ENCODE data around the gene NTRK3.

Gene NTRK3

GRCh38 chr15:87935583-87935982 lies 321.0 kb downstream of the NTRK3 start:
- TF ChIP-seq TAF1 (IDR thresholded peaks at IDR 0.05; ENCODE audit: borderline replicate concordance, insufficient read depth, low read length), result no peak
- TF ChIP-seq, protein P1, sequence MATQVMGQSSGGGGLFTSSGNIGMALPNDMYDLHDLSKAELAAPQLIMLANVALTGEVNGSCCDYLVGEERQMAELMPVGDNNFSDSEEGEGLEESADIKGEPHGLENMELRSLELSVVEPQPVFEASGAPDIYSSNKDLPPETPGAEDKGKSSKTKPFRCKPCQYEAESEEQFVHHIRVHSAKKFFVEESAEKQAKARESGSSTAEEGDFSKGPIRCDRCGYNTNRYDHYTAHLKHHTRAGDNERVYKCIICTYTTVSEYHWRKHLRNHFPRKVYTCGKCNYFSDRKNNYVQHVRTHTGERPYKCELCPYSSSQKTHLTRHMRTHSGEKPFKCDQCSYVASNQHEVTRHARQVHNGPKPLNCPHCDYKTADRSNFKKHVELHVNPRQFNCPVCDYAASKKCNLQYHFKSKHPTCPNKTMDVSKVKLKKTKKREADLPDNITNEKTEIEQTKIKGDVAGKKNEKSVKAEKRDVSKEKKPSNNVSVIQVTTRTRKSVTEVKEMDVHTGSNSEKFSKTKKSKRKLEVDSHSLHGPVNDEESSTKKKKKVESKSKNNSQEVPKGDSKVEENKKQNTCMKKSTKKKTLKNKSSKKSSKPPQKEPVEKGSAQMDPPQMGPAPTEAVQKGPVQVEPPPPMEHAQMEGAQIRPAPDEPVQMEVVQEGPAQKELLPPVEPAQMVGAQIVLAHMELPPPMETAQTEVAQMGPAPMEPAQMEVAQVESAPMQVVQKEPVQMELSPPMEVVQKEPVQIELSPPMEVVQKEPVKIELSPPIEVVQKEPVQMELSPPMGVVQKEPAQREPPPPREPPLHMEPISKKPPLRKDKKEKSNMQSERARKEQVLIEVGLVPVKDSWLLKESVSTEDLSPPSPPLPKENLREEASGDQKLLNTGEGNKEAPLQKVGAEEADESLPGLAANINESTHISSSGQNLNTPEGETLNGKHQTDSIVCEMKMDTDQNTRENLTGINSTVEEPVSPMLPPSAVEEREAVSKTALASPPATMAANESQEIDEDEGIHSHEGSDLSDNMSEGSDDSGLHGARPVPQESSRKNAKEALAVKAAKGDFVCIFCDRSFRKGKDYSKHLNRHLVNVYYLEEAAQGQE (IDR thresholded peaks at IDR 0.05; ENCODE audit: insufficient read depth in 1 of 2, low read depth in 2 of 2, low read length in 2 of 2), result no peak
- no peak for TF ChIP-seq POLR2AphosphoS5 (IDR thresholded peaks at IDR 0.05; ENCODE audit: low read depth, low read length)
- no peak for TF ChIP-seq SIN3A (IDR thresholded peaks at IDR 0.05; ENCODE audit: borderline replicate concordance, insufficient read depth, low read length)
- TF ChIP-seq FOXP2 (optimal IDR thresholded peaks at IDR 0.05; ENCODE audit: borderline replicate concordance, extremely low read depth, extremely low read length, insufficient read depth), result no peak

GRCh38 chr15:87931584-87931983 lies 325.0 kb downstream of the NTRK3 start:
- TF ChIP-seq, protein P1 (IDR thresholded peaks at IDR 0.05; ENCODE audit: insufficient read depth in 1 of 2, low read depth in 2 of 2, low read length in 2 of 2), result no peak
- TF ChIP-seq POLR2AphosphoS5 (IDR thresholded peaks at IDR 0.05; ENCODE audit: low read depth, low read length) (no peak), FOXP2 (optimal IDR thresholded peaks at IDR 0.05; ENCODE audit: borderline replicate concordance, extremely low read depth, extremely low read length, insufficient read depth) (no peak)

GRCh38 chr15:87930457-87930856 lies 326.1 kb downstream of the NTRK3 start:
- no peak for TF ChIP-seq TAF1 (IDR thresholded peaks at IDR 0.05; ENCODE audit: borderline replicate concordance, insufficient read depth, low read length)
- no peak for TF ChIP-seq SIN3A (IDR thresholded peaks at IDR 0.05; ENCODE audit: borderline replicate concordance, insufficient read depth, low read length)
- TF ChIP-seq POLR2AphosphoS5 (IDR thresholded peaks at IDR 0.05; ENCODE audit: low read depth, low read length), result no peak
- TF ChIP-seq FOXP2 (optimal IDR thresholded peaks at IDR 0.05; ENCODE audit: borderline replicate concordance, extremely low read depth, extremely low read length, insufficient read depth), result no peak
- TF ChIP-seq, protein P1 (IDR thresholded peaks at IDR 0.05; ENCODE audit: insufficient read depth in 1 of 2, low read depth in 2 of 2, low read length in 2 of 2), result no peak

GRCh38 chr15:87929841-87930240 lies 326.7 kb downstream of the NTRK3 start:
- TF ChIP-seq, protein P1 (IDR thresholded peaks at IDR 0.05; ENCODE audit: insufficient read depth in 1 of 2, low read depth in 2 of 2, low read length in 2 of 2), result no peak
- TF ChIP-seq SIN3A (IDR thresholded peaks at IDR 0.05; ENCODE audit: borderline replicate concordance, insufficient read depth, low read length), result no peak
- no peak for TF ChIP-seq POLR2AphosphoS5 (IDR thresholded peaks at IDR 0.05; ENCODE audit: low read depth, low read length)
- TF ChIP-seq TAF1 (IDR thresholded peaks at IDR 0.05; ENCODE audit: borderline replicate concordance, insufficient read depth, low read length), result no peak
- no peak for TF ChIP-seq FOXP2 (optimal IDR thresholded peaks at IDR 0.05; ENCODE audit: borderline replicate concordance, extremely low read depth, extremely low read length, insufficient read depth)

DNA sequence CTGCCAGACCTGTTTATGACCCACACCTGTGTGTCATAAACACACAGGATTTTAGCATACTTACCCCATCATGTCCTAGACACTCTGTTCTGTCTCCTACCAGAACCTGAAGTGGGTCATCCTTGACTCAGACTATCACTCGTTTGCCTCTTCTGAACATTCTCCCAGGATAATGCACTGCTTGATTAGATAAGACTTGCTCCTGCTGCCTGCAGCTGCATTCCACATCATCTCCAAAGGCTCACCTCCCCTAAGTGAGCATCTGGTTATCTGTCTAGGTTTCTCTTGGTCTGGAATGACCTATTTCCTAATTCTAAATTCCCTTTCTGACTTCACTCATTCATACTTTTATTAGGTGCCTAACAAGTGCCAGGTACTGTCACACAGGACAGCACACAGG lies 332.1 kb downstream of the NTRK3 start:
- TF ChIP-seq SIN3A (IDR thresholded peaks at IDR 0.05; ENCODE audit: borderline replicate concordance, insufficient read depth, low read length) (no peak), TAF1 (IDR thresholded peaks at IDR 0.05; ENCODE audit: borderline replicate concordance, insufficient read depth, low read length) (no peak), FOXP2 (optimal IDR thresholded peaks at IDR 0.05; ENCODE audit: borderline replicate concordance, extremely low read depth, extremely low read length, insufficient read depth) (no peak), POLR2AphosphoS5 (IDR thresholded peaks at IDR 0.05; ENCODE audit: low read depth, low read length) (no peak)
- TF ChIP-seq, protein P1 (IDR thresholded peaks at IDR 0.05; ENCODE audit: insufficient read depth in 1 of 2, low read depth in 2 of 2, low read length in 2 of 2), result no peak

Measured in PFSK-1 (cell line).